Measurements from ENCODE around the gene CSDE1. TPM values are rescaled to one million over a fixed set of nuclear protein-coding genes. Genes with fewer than 3 reads are reported as not detected.

The CSDE1 gene
- total RNA-seq, 4 donors from 2014 or later = 2,331 to 4,024 (median 3,697) TPM

DNA sequence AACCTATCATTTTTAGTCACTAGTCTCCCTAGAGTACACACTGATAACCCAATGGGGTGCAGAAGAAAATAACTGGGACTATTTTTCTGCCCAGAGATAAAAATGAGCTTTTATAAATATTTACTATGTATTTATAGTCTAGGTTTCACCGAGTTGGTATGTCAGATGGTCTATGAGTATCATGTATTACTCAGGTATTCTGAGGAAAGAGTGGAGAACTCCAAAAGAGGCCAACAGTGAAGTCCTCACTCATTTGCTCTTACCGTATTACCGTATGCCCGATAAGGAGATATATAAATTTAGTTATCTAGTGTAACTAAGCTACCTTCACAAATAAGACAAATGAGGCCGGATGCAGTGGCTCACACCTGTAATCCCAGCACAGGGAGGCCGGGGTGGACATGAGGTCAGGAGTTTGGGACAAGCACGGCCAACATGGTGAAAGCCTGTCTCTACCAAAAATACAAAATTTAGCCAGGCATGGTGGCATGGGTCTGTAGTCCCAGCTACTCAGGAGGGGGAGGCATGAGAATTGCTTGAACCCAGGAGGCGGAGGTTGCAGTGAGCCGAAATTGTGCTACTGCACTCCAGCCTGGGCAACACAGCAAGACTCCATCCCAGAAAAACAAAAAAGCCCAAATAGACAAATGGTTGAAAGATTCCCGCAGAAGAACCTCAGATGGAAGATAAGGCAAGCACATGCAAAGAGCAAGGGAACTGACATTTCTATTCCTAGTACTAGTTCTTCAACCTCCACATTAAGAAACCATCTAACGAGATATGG, 15.6 kb downstream of the CSDE1 start:
- Histone ChIP-seq H3K4me3 (no peak overlapping the region), H3K36me3 (peaks cover 0 to 22% of the 10 kb centered on the region in 2 donors), H3K9me3 (no peaks in the 10 kb centered on the region), H3K4me1 (peaks cover 80 to 82% of the 10 kb centered on the region in 2 donors), H3K27ac (peak overlapping the region; percentile 97 to 100 (median 98)), H3K27me3 (no peaks in the 10 kb centered on the region)
- in situ Hi-C loops (cut with MboI; ENCODE audit: low sequenced_read_pairs in 4 of 4) (loop anchor here in 2 of 4 donors (10.0 kb wide), 2 partner anchors 47 to 67 kb away; partner anchors contain the start of genes AMPD1 (in 1 of the 2) and DENND2C (in 1 of the 2)), intact Hi-C loops (cut with DNase I; ENCODE audit: low total_unique reads) (no loop called here)
- DNase-seq (no peak), ATAC-seq (peak; percentile 43 to 72)
- TF ChIP-seq, protein P1, sequence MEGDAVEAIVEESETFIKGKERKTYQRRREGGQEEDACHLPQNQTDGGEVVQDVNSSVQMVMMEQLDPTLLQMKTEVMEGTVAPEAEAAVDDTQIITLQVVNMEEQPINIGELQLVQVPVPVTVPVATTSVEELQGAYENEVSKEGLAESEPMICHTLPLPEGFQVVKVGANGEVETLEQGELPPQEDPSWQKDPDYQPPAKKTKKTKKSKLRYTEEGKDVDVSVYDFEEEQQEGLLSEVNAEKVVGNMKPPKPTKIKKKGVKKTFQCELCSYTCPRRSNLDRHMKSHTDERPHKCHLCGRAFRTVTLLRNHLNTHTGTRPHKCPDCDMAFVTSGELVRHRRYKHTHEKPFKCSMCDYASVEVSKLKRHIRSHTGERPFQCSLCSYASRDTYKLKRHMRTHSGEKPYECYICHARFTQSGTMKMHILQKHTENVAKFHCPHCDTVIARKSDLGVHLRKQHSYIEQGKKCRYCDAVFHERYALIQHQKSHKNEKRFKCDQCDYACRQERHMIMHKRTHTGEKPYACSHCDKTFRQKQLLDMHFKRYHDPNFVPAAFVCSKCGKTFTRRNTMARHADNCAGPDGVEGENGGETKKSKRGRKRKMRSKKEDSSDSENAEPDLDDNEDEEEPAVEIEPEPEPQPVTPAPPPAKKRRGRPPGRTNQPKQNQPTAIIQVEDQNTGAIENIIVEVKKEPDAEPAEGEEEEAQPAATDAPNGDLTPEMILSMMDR (IDR thresholded peaks at IDR 0.05 in 4 of 5, conservative IDR thresholded peaks at IDR 0.05 in 1 of 5) = no peak
- no peak for TF ChIP-seq POLR2A (IDR thresholded peaks at IDR 0.05)

DNA sequence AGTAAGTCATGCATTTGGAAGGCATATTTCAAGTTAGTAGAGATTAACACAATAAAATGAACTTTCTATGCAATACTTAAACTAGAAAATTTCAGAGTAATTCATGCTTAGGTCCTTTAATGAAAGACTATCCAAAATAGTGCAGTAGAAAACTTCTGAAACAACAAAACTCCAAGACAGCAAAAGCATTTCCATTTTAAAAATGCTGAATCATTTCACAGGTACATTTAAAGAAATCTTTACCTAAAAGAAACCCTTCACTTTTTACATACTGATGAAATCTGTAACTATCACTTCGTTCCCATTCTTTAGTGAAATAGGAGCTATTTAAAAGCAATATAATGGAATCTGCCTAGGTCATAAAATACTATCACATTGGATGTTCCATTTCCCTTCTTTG, 17.5 kb downstream of the CSDE1 start:
- TF ChIP-seq, protein P1 (IDR thresholded peaks at IDR 0.05 in 4 of 5, conservative IDR thresholded peaks at IDR 0.05 in 1 of 5) = no peak
- no peak for TF ChIP-seq POLR2A (IDR thresholded peaks at IDR 0.05)
- no peaks in the 10 kb centered on the region for H3K9me3 ChIP-seq
- peaks cover 80 to 81% of the 10 kb centered on the region in 2 donors for H3K4me1 ChIP-seq
- no peaks in the 10 kb centered on the region for H3K27me3 ChIP-seq
- peaks cover 0 to 41% of the 10 kb centered on the region in 2 donors for H3K36me3 ChIP-seq
- intact Hi-C loops (cut with DNase I; ENCODE audit: low total_unique reads) = no loop called here
- ATAC-seq (no peak), DNase-seq (no peak)
- H3K27ac ChIP-seq = peak overlapping the region; percentile 97 to 100 (median 98)
- no peak overlapping the region for H3K4me3 ChIP-seq
- in situ Hi-C loops (cut with MboI; ENCODE audit: low sequenced_read_pairs in 4 of 4) = loop anchor here in 2 of 4 donors (10.0 kb wide), 2 partner anchors 46 to 66 kb away; partner anchors contain the start of genes AMPD1 (in 1 of the 2) and DENND2C (in 1 of the 2)

DNA sequence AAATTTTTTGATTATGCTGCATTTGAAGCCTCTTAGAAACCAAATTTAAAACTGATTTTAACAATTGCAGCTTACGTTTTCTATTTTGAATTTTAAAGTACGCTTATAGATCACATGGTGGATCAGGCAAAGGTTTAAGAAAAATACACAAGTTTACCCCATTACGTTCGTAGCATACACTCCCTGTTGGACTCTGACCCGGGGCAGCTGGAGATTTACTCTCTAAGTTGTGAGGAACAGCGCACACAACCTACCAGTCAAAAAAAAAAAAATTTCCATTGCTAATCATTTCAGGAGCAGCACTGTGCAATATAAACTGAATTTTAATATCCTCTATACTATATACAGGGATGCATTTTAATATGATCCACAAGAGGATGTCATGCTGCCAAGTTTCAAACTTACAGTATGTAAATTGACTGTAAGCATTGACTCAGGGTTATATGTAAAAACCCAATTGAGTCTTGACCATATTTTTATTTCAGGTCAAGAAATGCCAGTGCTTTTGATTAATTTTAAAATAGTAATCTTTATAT, 20.4 kb downstream of the CSDE1 start:
- intact Hi-C loops (cut with DNase I; ENCODE audit: low total_unique reads) = no loop called here
- H3K4me3 ChIP-seq = no peak overlapping the region
- no peak for TF ChIP-seq POLR2A (IDR thresholded peaks at IDR 0.05)
- TF ChIP-seq, protein P1 (IDR thresholded peaks at IDR 0.05 in 4 of 5, conservative IDR thresholded peaks at IDR 0.05 in 1 of 5) = no peak
- H3K27me3 ChIP-seq = no peaks in the 10 kb centered on the region
- no peak for DNase-seq
- H3K9me3 ChIP-seq = no peaks in the 10 kb centered on the region
- H3K36me3 ChIP-seq = peaks cover 0 to 70% of the 10 kb centered on the region in 2 donors
- peak overlapping the region; percentile 65 to 99 (median 70) for H3K27ac ChIP-seq
- ATAC-seq = no peak
- peaks cover 61 to 70% of the 10 kb centered on the region in 2 donors for H3K4me1 ChIP-seq
- in situ Hi-C loops (cut with MboI; ENCODE audit: low sequenced_read_pairs in 4 of 4) = no loop called here

DNA sequence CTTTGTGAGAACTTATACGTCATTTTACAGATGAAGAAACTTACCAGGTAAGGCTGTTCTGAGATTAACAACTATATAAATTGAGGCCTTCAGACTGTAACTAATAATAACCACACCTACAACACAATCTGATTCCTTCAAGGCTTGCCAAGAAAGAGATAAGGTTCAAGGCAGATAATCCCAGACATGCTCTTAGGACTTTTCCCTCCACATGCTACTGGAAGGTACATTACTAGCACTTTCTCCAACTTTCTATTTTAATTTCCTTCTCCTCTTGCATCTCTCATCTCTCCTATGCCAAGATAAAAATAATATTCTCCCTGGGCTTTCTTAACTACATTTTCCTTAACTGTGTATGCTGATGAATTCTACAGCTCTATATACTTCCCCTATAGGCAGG, 22.3 kb downstream of the CSDE1 start:
- H3K36me3 ChIP-seq = peaks cover 0 to 89% of the 10 kb centered on the region in 2 donors
- peak overlapping the region; percentile 65 to 74 (median 66) for H3K27ac ChIP-seq
- no peak overlapping the region for H3K4me3 ChIP-seq
- H3K4me1 ChIP-seq = peaks cover 49 to 72% of the 10 kb centered on the region in 2 donors
- in situ Hi-C loops (cut with MboI; ENCODE audit: low sequenced_read_pairs in 4 of 4) (no loop called here), intact Hi-C loops (cut with DNase I; ENCODE audit: low total_unique reads) (no loop called here)
- TF ChIP-seq, protein P1 (IDR thresholded peaks at IDR 0.05 in 4 of 5, conservative IDR thresholded peaks at IDR 0.05 in 1 of 5) = no peak
- TF ChIP-seq POLR2A (IDR thresholded peaks at IDR 0.05) = no peak
- ATAC-seq = peak; percentile 63 to 81
- DNase-seq = no peak
- H3K27me3 ChIP-seq = no peaks in the 10 kb centered on the region
- H3K9me3 ChIP-seq = no peaks in the 10 kb centered on the region

Data from gastrocnemius medialis (tissue), 4 donors.